Stimulated activated CD4-positive, alpha-beta T cell treated with anti-CD3 and anti-CD28 coated beads, Interleukin-15, amount 100 ng/mL, for 24 hours (primary cell): Measurements from ENCODE around the gene ACTR3.

Experiments used
- DNase-seq: peaks from one replicate; pipeline ENCODE4 v3.0.0-alpha.2; 2020

The ACTR3 gene

GRCh38 chr2:113876503-113877387, 13.1 kb upstream of the ACTR3 start:
- peak; percentile 78 for DNase-seq

- DNase-seq = no peak
Observed at GRCh38 chr2:113877711-113878598, 11.9 kb upstream of the ACTR3 start.

GRCh38 chr2:113878743-113879142, 11.1 kb upstream of the ACTR3 start:
- no peak for DNase-seq

GRCh38 chr2:113879457-113879856, 10.4 kb upstream of the ACTR3 start:
- DNase-seq = no peak

GRCh38 chr2:113886479-113887008, 3.3 kb upstream of the ACTR3 start:
- peak; percentile 66 for DNase-seq

GRCh38 chr2:113887009-113887792, 2.7 kb upstream of the ACTR3 start:
- DNase-seq = no peak

- no peak for DNase-seq
Observed at GRCh38 chr2:113888641-113889470, 1.0 kb upstream of the ACTR3 start.

GRCh38 chr2:113890253-113891235, 655 bp downstream of the ACTR3 start:
- DNase-seq = peak; percentile 80

- DNase-seq = no peak
Observed at GRCh38 chr2:113891265-113891959, 1.5 kb downstream of the ACTR3 start.

GRCh38 chr2:113892004-113892710, 2.3 kb downstream of the ACTR3 start:
- no peak for DNase-seq

- DNase-seq = no peak
Observed at GRCh38 chr2:113894156-113894743, 4.4 kb downstream of the ACTR3 start.

GRCh38 chr2:113895301-113895700, 5.4 kb downstream of the ACTR3 start:
- no peak for DNase-seq

GRCh38 chr2:113895819-113896563, 6.1 kb downstream of the ACTR3 start:
- no peak for DNase-seq

- DNase-seq = no peak
Observed at GRCh38 chr2:113896791-113897190, 6.9 kb downstream of the ACTR3 start.

GRCh38 chr2:113898081-113898480, 8.2 kb downstream of the ACTR3 start:
- DNase-seq = no peak

- DNase-seq = no peak
Observed at GRCh38 chr2:113899166-113899565, 9.3 kb downstream of the ACTR3 start.

- no peak for DNase-seq
Observed at GRCh38 chr2:113901943-113902342, 12.1 kb downstream of the ACTR3 start.

GRCh38 chr2:113905886-113906285, 16.0 kb downstream of the ACTR3 start:
- no peak for DNase-seq
